Memory B cell (primary cell): ENCODE measurements around the gene CDC42EP4.
"Not testable (repeated sequence)": the region's sequence is repeated elsewhere in the genome, so short reads cannot be mapped to it uniquely, and the experiment has no call there.

Experiments
- ATAC-seq: fragments of 150-1000 bp; cut with Tn5 transposase; 2 replicates; pipeline ENCODE4 v1.10.0; 2021; ENCODE audit warnings: low read depth, mild to moderate bottlenecking, moderate library complexity
- DNase-seq, 2 donors: peaks; one replicate each; pipeline ENCODE4 v3.0.0; 2022; ENCODE audit warnings: low spot score in 2 of 2
- H3K27ac Mint-ChIP-seq: one replicate; pipeline ENCODE4 v1.8.0; 2022; ENCODE audit warnings: mild to moderate bottlenecking, moderate library complexity, mixed read lengths
- H3K27me3 Mint-ChIP-seq: one replicate; pipeline ENCODE4 v1.8.0; 2022; ENCODE audit warnings: mixed read lengths
- H3K36me3 Mint-ChIP-seq: one replicate; pipeline ENCODE4 v1.8.0; 2022; ENCODE audit warnings: mild to moderate bottlenecking, mixed read lengths
- H3K4me1 Mint-ChIP-seq: one replicate; pipeline ENCODE4 v1.8.0; 2022; ENCODE audit warnings: mixed read lengths
- H3K4me3 Mint-ChIP-seq: one replicate; pipeline ENCODE4 v1.8.0; 2022; ENCODE audit warnings: mild to moderate bottlenecking, moderate library complexity, mixed read lengths
- H3K9me3 Mint-ChIP-seq: one replicate; pipeline ENCODE4 v1.8.0; 2022; ENCODE audit warnings: mixed read lengths

The CDC42EP4 gene

GRCh38 chr17:73337330-73337710 lies 25.5 kb upstream of the CDC42EP4 start:
- no peak for DNase-seq
- no peak overlapping the region for H3K4me3 Mint-ChIP-seq
- no peaks in the 10 kb centered on the region for H3K9me3 Mint-ChIP-seq
- no peak for ATAC-seq
- no peak overlapping the region for H3K27ac Mint-ChIP-seq
- H3K27me3 Mint-ChIP-seq = no peaks in the 10 kb centered on the region
- H3K36me3 Mint-ChIP-seq = peaks cover 3% of the 10 kb centered on the region
- no peaks in the 10 kb centered on the region for H3K4me1 Mint-ChIP-seq

GRCh38 chr17:73336408-73337329 lies 24.9 kb upstream of the CDC42EP4 start:
- ATAC-seq (no peak), DNase-seq (no peak)
- H3K27me3 Mint-ChIP-seq = no peaks in the 10 kb centered on the region
- H3K4me3 Mint-ChIP-seq = no peak overlapping the region
- peaks cover 3% of the 10 kb centered on the region for H3K36me3 Mint-ChIP-seq
- no peaks in the 10 kb centered on the region for H3K4me1 Mint-ChIP-seq
- H3K27ac Mint-ChIP-seq = no peak overlapping the region
- H3K9me3 Mint-ChIP-seq = no peaks in the 10 kb centered on the region

GRCh38 chr17:73335591-73336407 lies 24.0 kb upstream of the CDC42EP4 start:
- Mint-ChIP-seq H3K4me1 (no peaks in the 10 kb centered on the region), H3K36me3 (peaks cover 3% of the 10 kb centered on the region), H3K9me3 (no peaks in the 10 kb centered on the region), H3K27me3 (no peaks in the 10 kb centered on the region), H3K27ac (no peak overlapping the region), H3K4me3 (no peak overlapping the region)
- DNase-seq (no peak), ATAC-seq (no peak)

- DNase-seq (no peak), ATAC-seq (no peak)
- no peak overlapping the region for H3K4me3 Mint-ChIP-seq
- H3K27ac Mint-ChIP-seq = no peak overlapping the region
- H3K4me1 Mint-ChIP-seq = no peaks in the 10 kb centered on the region
- no peaks in the 10 kb centered on the region for H3K27me3 Mint-ChIP-seq
- no peaks in the 10 kb centered on the region for H3K9me3 Mint-ChIP-seq
- H3K36me3 Mint-ChIP-seq = peaks cover 3% of the 10 kb centered on the region
Observed at GRCh38 chr17:73334771-73335513, 23.1 kb upstream of the CDC42EP4 start.

- H3K36me3 Mint-ChIP-seq, H3K27ac Mint-ChIP-seq, H3K4me3 Mint-ChIP-seq, DNase-seq, H3K4me1 Mint-ChIP-seq, ATAC-seq, H3K27me3 Mint-ChIP-seq, H3K9me3 Mint-ChIP-seq: not testable (repeated sequence)
Observed at GRCh38 chr17:73333445-73333844, 21.6 kb upstream of the CDC42EP4 start.

- Mint-ChIP-seq H3K9me3 (no peaks in the 10 kb centered on the region), H3K27me3 (peaks cover 8% of the 10 kb centered on the region), H3K27ac (no peak overlapping the region), H3K4me3 (no peak overlapping the region), H3K4me1 (no peaks in the 10 kb centered on the region), H3K36me3 (no peaks in the 10 kb centered on the region)
- DNase-seq (no peak), ATAC-seq (no peak)
Observed at GRCh38 chr17:73331060-73331459, 19.3 kb upstream of the CDC42EP4 start.

- Mint-ChIP-seq H3K4me1 (no peaks in the 10 kb centered on the region), H3K4me3 (no peak overlapping the region), H3K9me3 (no peaks in the 10 kb centered on the region), H3K27me3 (peaks cover 21% of the 10 kb centered on the region), H3K27ac (no peak overlapping the region), H3K36me3 (no peaks in the 10 kb centered on the region)
- no peak for ATAC-seq
- no peak for DNase-seq
Observed at GRCh38 chr17:73327676-73328075, 15.9 kb upstream of the CDC42EP4 start.

GRCh38 chr17:73325527-73325842 lies 13.7 kb upstream of the CDC42EP4 start:
- Mint-ChIP-seq H3K4me3 (no peak overlapping the region), H3K27me3 (peaks cover 25% of the 10 kb centered on the region), H3K27ac (no peak overlapping the region), H3K4me1 (no peaks in the 10 kb centered on the region), H3K36me3 (no peaks in the 10 kb centered on the region), H3K9me3 (no peaks in the 10 kb centered on the region)
- ATAC-seq (no peak), DNase-seq (no peak)

GRCh38 chr17:73324711-73325526 lies 13.1 kb upstream of the CDC42EP4 start:
- Mint-ChIP-seq H3K4me1 (no peaks in the 10 kb centered on the region), H3K9me3 (no peaks in the 10 kb centered on the region), H3K4me3 (no peak overlapping the region), H3K36me3 (no peaks in the 10 kb centered on the region), H3K27me3 (peaks cover 25% of the 10 kb centered on the region), H3K27ac (no peak overlapping the region)
- DNase-seq = no peak
- ATAC-seq = no peak

GRCh38 chr17:73324160-73324475 lies 12.3 kb upstream of the CDC42EP4 start:
- DNase-seq (no peak), ATAC-seq (no peak)
- no peaks in the 10 kb centered on the region for H3K9me3 Mint-ChIP-seq
- no peak overlapping the region for H3K4me3 Mint-ChIP-seq
- H3K27ac Mint-ChIP-seq = no peak overlapping the region
- no peaks in the 10 kb centered on the region for H3K36me3 Mint-ChIP-seq
- no peaks in the 10 kb centered on the region for H3K4me1 Mint-ChIP-seq
- peaks cover 23% of the 10 kb centered on the region for H3K27me3 Mint-ChIP-seq

- no peaks in the 10 kb centered on the region for H3K4me1 Mint-ChIP-seq
- no peaks in the 10 kb centered on the region for H3K36me3 Mint-ChIP-seq
- peaks cover 21% of the 10 kb centered on the region for H3K27me3 Mint-ChIP-seq
- no peak overlapping the region for H3K4me3 Mint-ChIP-seq
- H3K9me3 Mint-ChIP-seq = no peaks in the 10 kb centered on the region
- no peak overlapping the region for H3K27ac Mint-ChIP-seq
- no peak for DNase-seq
- no peak for ATAC-seq
Observed at GRCh38 chr17:73323409-73324159, 11.8 kb upstream of the CDC42EP4 start.

- H3K27ac Mint-ChIP-seq = no peak overlapping the region
- H3K4me3 Mint-ChIP-seq = no peak overlapping the region
- H3K36me3 Mint-ChIP-seq = no peaks in the 10 kb centered on the region
- DNase-seq = no peak
- peaks cover 14% of the 10 kb centered on the region for H3K4me1 Mint-ChIP-seq
- ATAC-seq = no peak
- no peaks in the 10 kb centered on the region for H3K9me3 Mint-ChIP-seq
- H3K27me3 Mint-ChIP-seq = peaks cover 16% of the 10 kb centered on the region
Observed at GRCh38 chr17:73320601-73321264, 8.9 kb upstream of the CDC42EP4 start.

GRCh38 chr17:73319766-73320165 lies 8.0 kb upstream of the CDC42EP4 start:
- no peak for DNase-seq
- H3K27me3 Mint-ChIP-seq = peaks cover 12% of the 10 kb centered on the region
- no peaks in the 10 kb centered on the region for H3K36me3 Mint-ChIP-seq
- no peak overlapping the region for H3K4me3 Mint-ChIP-seq
- no peak for ATAC-seq
- no peaks in the 10 kb centered on the region for H3K9me3 Mint-ChIP-seq
- H3K27ac Mint-ChIP-seq = no peak overlapping the region
- peaks cover 15% of the 10 kb centered on the region for H3K4me1 Mint-ChIP-seq
